H9 (cell line): ENCODE data around the gene OR6J1. TPM values are rescaled to one million over a fixed set of nuclear protein-coding genes. Genes with fewer than 3 reads are reported as not detected.

ENCODE experiments used
- DNase-seq: peaks from one replicate; pipeline ENCODE4 v3.0.0-alpha.2; 2017
- H2AFZ ChIP-seq: one replicate; pipeline ENCODE4 v1.6.1; 2013; ENCODE audit warnings: mild to moderate bottlenecking, low read length, control low read depth, moderate library complexity
- H2AK5ac ChIP-seq: 2 replicates; pipeline ENCODE4 v1.6.1; 2013; ENCODE audit warnings: low read length, control low read depth, mixed read lengths; ENCODE audit not compliant: insufficient read length
- H2BK120ac ChIP-seq: one replicate; pipeline ENCODE4 v1.6.1; 2013; ENCODE audit warnings: low read depth, mild to moderate bottlenecking, low read length, control low read depth, inconsistent platforms; ENCODE audit not compliant: poor library complexity, severe bottlenecking
- H2BK12ac ChIP-seq: 2 replicates; pipeline ENCODE4 v1.6.1; 2013; ENCODE audit warnings: low read length, control low read depth, mixed read lengths, low read depth; ENCODE audit not compliant: insufficient read length
- H2BK15ac ChIP-seq: 2 replicates; pipeline ENCODE4 v1.6.1; 2013; ENCODE audit warnings: low read depth, low read length, control low read depth
- H2BK20ac ChIP-seq: one replicate; pipeline ENCODE4 v1.6.1; 2013; ENCODE audit warnings: low read depth, mild to moderate bottlenecking, low read length, control low read depth, inconsistent platforms; ENCODE audit not compliant: poor library complexity, severe bottlenecking
- H2BK5ac ChIP-seq: 2 replicates; pipeline ENCODE4 v1.6.1; 2013; ENCODE audit warnings: low read length, control low read depth, mixed read lengths; ENCODE audit not compliant: insufficient read length
- H3K14ac ChIP-seq: 2 replicates; pipeline ENCODE4 v1.6.1; 2013; ENCODE audit warnings: low read length, control low read depth; ENCODE audit not compliant: insufficient read depth
- H3K18ac ChIP-seq: 2 replicates; pipeline ENCODE4 v1.6.1; 2013; ENCODE audit warnings: low read depth, mild to moderate bottlenecking, mixed read lengths, low read length, control low read depth; ENCODE audit not compliant: insufficient read length
- H3K23ac ChIP-seq: 2 replicates; pipeline ENCODE4 v1.6.1; 2013; ENCODE audit warnings: low read length, control low read depth, mixed read lengths, low read depth; ENCODE audit not compliant: insufficient read length
- H3K23me2 ChIP-seq: 2 replicates; pipeline ENCODE4 v1.6.1; 2013; ENCODE audit warnings: low read depth, mild to moderate bottlenecking, mixed read lengths, low read length, control low read depth; ENCODE audit not compliant: insufficient read length, poor library complexity, severe bottlenecking
- H3K27ac ChIP-seq: 2 replicates; pipeline ENCODE4 v1.5.1; 2013; ENCODE audit warnings: low read length, control low read depth, mixed read lengths, low read depth; ENCODE audit not compliant: insufficient read length
- H3K27me3 ChIP-seq: 2 replicates; pipeline ENCODE4 v1.6.1; 2013; ENCODE audit warnings: low read length, control low read depth, inconsistent platforms; ENCODE audit not compliant: insufficient read depth
- H3K4ac ChIP-seq: 2 replicates; pipeline ENCODE4 v1.6.1; 2013; ENCODE audit warnings: low read depth, mild to moderate bottlenecking, control low read depth, inconsistent platforms, low read length, moderate library complexity
- H3K4me1 ChIP-seq: 2 replicates; pipeline ENCODE4 v1.6.1; 2013; ENCODE audit warnings: low read length, control low read depth, inconsistent platforms; ENCODE audit not compliant: insufficient read depth
- H3K4me2 ChIP-seq: 2 replicates; pipeline ENCODE4 v1.6.1; 2013; ENCODE audit warnings: low read length, control low read depth, mixed read lengths; ENCODE audit not compliant: insufficient read length, insufficient read depth
- H3K56ac ChIP-seq: 2 replicates; pipeline ENCODE4 v1.6.1; 2013; ENCODE audit warnings: low read depth, mild to moderate bottlenecking, mixed read lengths, low read length, control low read depth; ENCODE audit not compliant: insufficient read length
- H3K79me1 ChIP-seq: 2 replicates; pipeline ENCODE4 v1.6.1; 2013; ENCODE audit warnings: low read depth, mild to moderate bottlenecking, moderate library complexity, low read length, control low read depth, inconsistent platforms; ENCODE audit not compliant: insufficient read depth, poor library complexity, severe bottlenecking
- H3K79me2 ChIP-seq: 2 replicates; pipeline ENCODE4 v1.6.1; 2013; ENCODE audit warnings: low read length, control low read depth, inconsistent platforms; ENCODE audit not compliant: insufficient read depth
- H3K9ac ChIP-seq: 2 replicates; pipeline ENCODE4 v1.6.1; 2013; ENCODE audit warnings: low read length, control low read depth, mixed read lengths; ENCODE audit not compliant: insufficient read length; ENCODE audit errors: extremely low read depth
- H3K9me3 ChIP-seq: one replicate; pipeline ENCODE4 v1.6.1; 2013; ENCODE audit warnings: low read depth, low read length, inconsistent platforms; ENCODE audit not compliant: control insufficient read depth
- H3T11ph ChIP-seq: one replicate; pipeline ENCODE4 v1.6.1; 2013; ENCODE audit warnings: mild to moderate bottlenecking, low read length, control low read depth, inconsistent platforms
- H4K20me1 ChIP-seq: one replicate; pipeline ENCODE4 v1.6.1; 2013; ENCODE audit not compliant: control insufficient read depth, insufficient read length, insufficient read depth
- H4K5ac ChIP-seq: 2 replicates; pipeline ENCODE4 v1.6.1; 2013; ENCODE audit warnings: low read depth, mild to moderate bottlenecking, mixed read lengths, low read length, control low read depth; ENCODE audit not compliant: insufficient read length
- H4K8ac ChIP-seq: replicated peaks from 2 replicates; pipeline ENCODE4 v1.6.1; 2013; ENCODE audit warnings: low read length, control low read depth, mixed read lengths, low read depth; ENCODE audit not compliant: insufficient read length
- H4K91ac ChIP-seq: 2 replicates; pipeline ENCODE4 v1.6.1; 2013; ENCODE audit warnings: low read depth, mild to moderate bottlenecking, moderate library complexity, mixed read lengths, low read length, control low read depth; ENCODE audit not compliant: insufficient read length
- H3K27ac Mint-ChIP-seq, 3 experiments: 2 replicates in 2 of 3; 3 replicates in 1 of 3; pipeline ENCODE4 v1.8.0; 2020 to 2021; ENCODE audit warnings: mixed read lengths in 3 of 3, mild to moderate bottlenecking in 1 of 3, moderate library complexity in 1 of 3
- H3K27me3 Mint-ChIP-seq: 2 replicates; pipeline ENCODE4 v1.8.0; 2021; ENCODE audit warnings: low read depth, mild to moderate bottlenecking, moderate library complexity, mixed read lengths
- H3K36me3 Mint-ChIP-seq, 3 experiments: 2 replicates in 2 of 3; 3 replicates in 1 of 3; pipeline ENCODE4 v1.8.0; 2020 to 2021; ENCODE audit warnings: low read depth in 3 of 3, mixed read lengths in 3 of 3; ENCODE audit not compliant: insufficient read depth in 1 of 3
- H3K4me1 Mint-ChIP-seq, 2 experiments: 2 replicates each; pipeline ENCODE4 v1.8.0; 2020; ENCODE audit warnings: mixed read lengths in 2 of 2
- H3K4me3 Mint-ChIP-seq, 2 experiments: 2 replicates in 1 of 2; 3 replicates in 1 of 2; pipeline ENCODE4 v1.8.0; 2020 to 2021; ENCODE audit warnings: mild to moderate bottlenecking in 2 of 2, mixed read lengths in 2 of 2, moderate library complexity in 1 of 2
- H3K9me3 Mint-ChIP-seq, 2 experiments: 2 replicates in 1 of 2; 3 replicates in 1 of 2; pipeline ENCODE4 v1.8.0; 2020; ENCODE audit warnings: mild to moderate bottlenecking in 2 of 2, mixed read lengths in 2 of 2, moderate library complexity in 1 of 2
- WGBS: extraction: QIAGEN DNeasy Blood & Tissue Kit; methylation state at CpG from one replicate; pipeline ENCODE4 v1.1.7; 2013; ENCODE audit warnings: missing lambda C conversion rate, low lambda C conversion rate, mixed read lengths; ENCODE audit not compliant: insufficient read length; ENCODE audit errors: extremely low coverage; 5-methylcytosine and 5-hydroxymethylcytosine counted together
- total RNA-seq: library from RNA; stranded (reverse); gene quantifications from 2 replicates; pipeline ENCODE4 v1.2.1, GENCODE V29; 2021
- TF ChIP-seq, protein P1 (sequence below): fragments of 200-600 bp; sonication (generic); conservative IDR thresholded peaks from 3 replicates; pipeline ENCODE4 v1.8.0; 2021; ENCODE audit warnings: antibody characterized with exemption, mild to moderate bottlenecking

OR6J1 gene
- total RNA-seq, 1 experiment from 2014 or later: not detected

DNA sequence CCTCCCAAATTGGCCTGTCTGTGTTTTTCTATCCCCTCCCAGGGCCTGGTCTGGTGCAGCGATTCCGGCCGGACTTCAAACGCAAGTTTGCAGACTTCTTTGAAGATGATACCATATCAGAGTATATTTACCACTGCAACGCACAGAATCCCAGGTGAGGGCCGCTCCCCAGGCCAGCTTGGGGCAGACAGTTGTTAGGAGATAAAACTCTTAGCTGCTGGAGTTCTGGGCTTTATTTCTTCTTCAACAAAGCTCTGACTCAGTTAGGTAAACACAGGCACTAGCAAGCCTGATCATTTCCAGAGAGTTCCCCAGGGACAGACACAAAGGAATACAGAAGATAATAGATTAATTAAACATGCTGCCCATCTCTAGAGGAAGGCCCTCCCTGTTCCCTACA lies 37.8 kb downstream of the OR6J1 start:
- Histone ChIP-seq H4K8ac (no peak overlapping the region), H3K18ac (no peak overlapping the region), H3T11ph (no peak overlapping the region), H4K20me1 (no peaks in the 10 kb centered on the region), H3K79me2 (no peaks in the 10 kb centered on the region), H4K91ac (no peak overlapping the region), H3K27me3 (no peaks in the 10 kb centered on the region), H3K14ac (no peak overlapping the region), H3K56ac (no peak overlapping the region), H2AK5ac (no peak overlapping the region), H3K9ac (no peak overlapping the region), H2BK120ac (no peak overlapping the region), H3K79me1 (no peaks in the 10 kb centered on the region), H3K23ac (no peak overlapping the region), H4K5ac (no peak overlapping the region), H3K4ac (no peak overlapping the region), H2BK5ac (no peak overlapping the region), H3K9me3 (no peaks in the 10 kb centered on the region), H3K4me1 (no peaks in the 10 kb centered on the region), H3K27ac (no peak overlapping the region), H2BK12ac (no peak overlapping the region), H2AFZ (no peak overlapping the region), H3K23me2 (no peaks in the 10 kb centered on the region), H3K4me2 (no peak overlapping the region), H2BK20ac (no peak overlapping the region), H2BK15ac (no peak overlapping the region)
- Mint-ChIP-seq H3K36me3 (peaks cover 38 to 80% (median 75%) of the 10 kb centered on the region in 3 experiments), H3K27ac (no peak overlapping the region; a peak in 1 of 7 replicates), H3K4me1 (no peaks in the 10 kb centered on the region), H3K9me3 (no peaks in the 10 kb centered on the region), H3K4me3 (no peak overlapping the region), H3K27me3 (no peaks in the 10 kb centered on the region)
- TF ChIP-seq, protein P1, sequence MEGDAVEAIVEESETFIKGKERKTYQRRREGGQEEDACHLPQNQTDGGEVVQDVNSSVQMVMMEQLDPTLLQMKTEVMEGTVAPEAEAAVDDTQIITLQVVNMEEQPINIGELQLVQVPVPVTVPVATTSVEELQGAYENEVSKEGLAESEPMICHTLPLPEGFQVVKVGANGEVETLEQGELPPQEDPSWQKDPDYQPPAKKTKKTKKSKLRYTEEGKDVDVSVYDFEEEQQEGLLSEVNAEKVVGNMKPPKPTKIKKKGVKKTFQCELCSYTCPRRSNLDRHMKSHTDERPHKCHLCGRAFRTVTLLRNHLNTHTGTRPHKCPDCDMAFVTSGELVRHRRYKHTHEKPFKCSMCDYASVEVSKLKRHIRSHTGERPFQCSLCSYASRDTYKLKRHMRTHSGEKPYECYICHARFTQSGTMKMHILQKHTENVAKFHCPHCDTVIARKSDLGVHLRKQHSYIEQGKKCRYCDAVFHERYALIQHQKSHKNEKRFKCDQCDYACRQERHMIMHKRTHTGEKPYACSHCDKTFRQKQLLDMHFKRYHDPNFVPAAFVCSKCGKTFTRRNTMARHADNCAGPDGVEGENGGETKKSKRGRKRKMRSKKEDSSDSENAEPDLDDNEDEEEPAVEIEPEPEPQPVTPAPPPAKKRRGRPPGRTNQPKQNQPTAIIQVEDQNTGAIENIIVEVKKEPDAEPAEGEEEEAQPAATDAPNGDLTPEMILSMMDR: no peak
- WGBS: no CpG with 5 or more reads among the region's 6 CpGs
- DNase-seq: no peak
